ENCODE measurements around the gene TM2D1.

Gene TM2D1

DNA sequence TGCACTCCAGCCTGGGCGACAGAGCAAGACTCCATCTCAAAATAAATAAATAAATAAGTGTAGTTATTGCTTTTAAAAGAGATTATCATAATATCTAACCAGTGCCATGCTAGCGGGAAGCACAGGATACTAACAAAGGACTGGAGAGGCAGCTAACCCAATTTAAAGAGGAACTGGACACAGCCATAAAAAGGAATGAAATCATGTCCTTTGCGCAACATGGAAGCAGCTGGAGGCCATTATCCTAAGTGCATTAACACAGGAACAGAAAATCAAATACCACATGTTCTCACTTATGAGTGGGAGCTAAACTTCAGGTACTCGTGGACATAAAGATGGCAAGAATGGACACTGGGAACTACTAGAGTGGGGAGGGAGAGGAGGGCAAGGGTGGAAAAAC is 54.9 kb downstream of the TM2D1 start:
- Mint-ChIP-seq H3K4me3 (no peak overlapping the region), H3K36me3 (ENCODE audit: low read depth) (no peaks in the 10 kb centered on the region), H3K27ac (no peak overlapping the region), H3K9me3 (no peaks in the 10 kb centered on the region), H3K4me1 (no peaks in the 10 kb centered on the region), H3K27me3 (ENCODE audit: low read depth, poor library complexity) (no peaks in the 10 kb centered on the region)
- DNase-seq, result no peak
- TF ChIP-seq, protein P1, sequence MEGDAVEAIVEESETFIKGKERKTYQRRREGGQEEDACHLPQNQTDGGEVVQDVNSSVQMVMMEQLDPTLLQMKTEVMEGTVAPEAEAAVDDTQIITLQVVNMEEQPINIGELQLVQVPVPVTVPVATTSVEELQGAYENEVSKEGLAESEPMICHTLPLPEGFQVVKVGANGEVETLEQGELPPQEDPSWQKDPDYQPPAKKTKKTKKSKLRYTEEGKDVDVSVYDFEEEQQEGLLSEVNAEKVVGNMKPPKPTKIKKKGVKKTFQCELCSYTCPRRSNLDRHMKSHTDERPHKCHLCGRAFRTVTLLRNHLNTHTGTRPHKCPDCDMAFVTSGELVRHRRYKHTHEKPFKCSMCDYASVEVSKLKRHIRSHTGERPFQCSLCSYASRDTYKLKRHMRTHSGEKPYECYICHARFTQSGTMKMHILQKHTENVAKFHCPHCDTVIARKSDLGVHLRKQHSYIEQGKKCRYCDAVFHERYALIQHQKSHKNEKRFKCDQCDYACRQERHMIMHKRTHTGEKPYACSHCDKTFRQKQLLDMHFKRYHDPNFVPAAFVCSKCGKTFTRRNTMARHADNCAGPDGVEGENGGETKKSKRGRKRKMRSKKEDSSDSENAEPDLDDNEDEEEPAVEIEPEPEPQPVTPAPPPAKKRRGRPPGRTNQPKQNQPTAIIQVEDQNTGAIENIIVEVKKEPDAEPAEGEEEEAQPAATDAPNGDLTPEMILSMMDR (IDR thresholded peaks at IDR 0.05), result no peak

- Mint-ChIP-seq H3K27ac (no peak overlapping the region), H3K4me3 (no peak overlapping the region), H3K36me3 (ENCODE audit: low read depth) (no peaks in the 10 kb centered on the region), H3K9me3 (no peaks in the 10 kb centered on the region), H3K27me3 (ENCODE audit: low read depth, poor library complexity) (peaks cover 9% of the 10 kb centered on the region), H3K4me1 (no peaks in the 10 kb centered on the region)
- TF ChIP-seq, protein P1 (IDR thresholded peaks at IDR 0.05), result no peak
- DNase-seq, result no peak
Observed at GRCh38 chr1:61659061-61659460, 65.9 kb downstream of the TM2D1 start.

DNA sequence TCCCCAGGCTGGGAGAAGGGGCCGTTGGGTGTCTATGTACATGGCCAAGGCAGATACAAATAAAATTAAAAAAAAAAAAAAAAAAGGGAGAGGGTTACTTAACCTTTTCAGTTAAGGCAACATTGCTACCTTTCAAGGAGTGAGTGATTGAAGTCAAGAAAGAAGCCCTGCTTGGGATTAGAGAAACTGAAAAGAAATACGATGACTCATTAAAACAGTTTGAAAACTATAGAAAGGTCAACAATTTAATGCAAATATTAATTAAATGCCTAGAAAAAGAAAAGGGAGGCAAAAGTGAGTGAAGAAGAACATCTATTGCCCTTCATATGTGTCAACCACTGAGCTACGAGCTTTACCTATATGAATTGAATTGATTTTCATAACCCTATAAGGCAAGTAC is 69.5 kb downstream of the TM2D1 start:
- H3K27ac Mint-ChIP-seq, result no peak overlapping the region

DNA sequence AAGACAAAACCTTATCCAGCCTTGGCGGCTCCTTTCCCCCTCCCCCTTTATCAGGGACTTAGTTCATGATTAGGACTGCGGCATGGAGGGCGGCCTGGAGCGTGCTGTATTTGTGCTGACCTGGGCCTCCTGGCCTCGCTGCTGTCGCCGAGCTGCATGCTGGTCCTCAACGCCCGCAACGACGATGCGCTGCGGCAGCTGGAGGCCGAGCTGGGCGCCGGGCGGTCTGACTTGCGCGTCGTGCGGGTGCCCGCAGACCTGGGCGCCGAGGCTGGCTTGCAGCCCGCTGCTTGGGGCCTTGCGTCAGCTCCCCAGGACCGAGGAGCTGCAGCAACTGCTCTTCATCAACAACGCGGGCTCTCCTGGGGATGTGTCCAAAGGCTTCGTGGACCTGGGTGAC is 70.9 kb downstream of the TM2D1 start:
- H3K27ac Mint-ChIP-seq, result no peak overlapping the region
- TF ChIP-seq, protein P1 (IDR thresholded peaks at IDR 0.05), result no peak
- no peak for DNase-seq
- no peak overlapping the region for H3K4me3 Mint-ChIP-seq
- peaks cover 5% of the 10 kb centered on the region for H3K27me3 Mint-ChIP-seq (ENCODE audit: low read depth, poor library complexity)
- H3K36me3 Mint-ChIP-seq (ENCODE audit: low read depth), result no peaks in the 10 kb centered on the region
- no peaks in the 10 kb centered on the region for H3K4me1 Mint-ChIP-seq
- no peaks in the 10 kb centered on the region for H3K9me3 Mint-ChIP-seq

More for the DNA sequence above, 69.5 kb downstream of the TM2D1 start:
- no peaks in the 10 kb centered on the region for H3K4me1 Mint-ChIP-seq
- H3K27me3 Mint-ChIP-seq (ENCODE audit: low read depth, poor library complexity), result peaks cover 5% of the 10 kb centered on the region
- TF ChIP-seq, protein P1 (IDR thresholded peaks at IDR 0.05), result no peak
- H3K4me3 Mint-ChIP-seq, result no peak overlapping the region
- no peaks in the 10 kb centered on the region for H3K36me3 Mint-ChIP-seq (ENCODE audit: low read depth)
- no peaks in the 10 kb centered on the region for H3K9me3 Mint-ChIP-seq
- no peak for DNase-seq

- Mint-ChIP-seq H3K4me1 (no peaks in the 10 kb centered on the region), H3K9me3 (no peaks in the 10 kb centered on the region), H3K27me3 (ENCODE audit: low read depth, poor library complexity) (no peaks in the 10 kb centered on the region), H3K27ac (no peak overlapping the region), H3K4me3 (no peak overlapping the region), H3K36me3 (ENCODE audit: low read depth) (no peaks in the 10 kb centered on the region)
- TF ChIP-seq, protein P1 (IDR thresholded peaks at IDR 0.05), result no peak
- no peak for DNase-seq
Observed at GRCh38 chr1:61648983-61649742, 75.8 kb downstream of the TM2D1 start.

- no peaks in the 10 kb centered on the region for H3K36me3 Mint-ChIP-seq (ENCODE audit: low read depth)
- TF ChIP-seq, protein P1 (IDR thresholded peaks at IDR 0.05), result no peak
- no peak for DNase-seq
- H3K9me3 Mint-ChIP-seq, result no peaks in the 10 kb centered on the region
- H3K4me3 Mint-ChIP-seq, result no peak overlapping the region
- H3K27me3 Mint-ChIP-seq (ENCODE audit: low read depth, poor library complexity), result no peaks in the 10 kb centered on the region
- H3K27ac Mint-ChIP-seq, result no peak overlapping the region
- no peaks in the 10 kb centered on the region for H3K4me1 Mint-ChIP-seq
Observed at GRCh38 chr1:61647142-61647541, 77.8 kb downstream of the TM2D1 start.
